HG02678 (cell line): ENCODE data around the gene ITIH4.

Experiments used
- ATAC-seq: cut with Tn5 transposase; IDR thresholded peaks from one replicate; pipeline ENCODE4 v1.9.1; 2021; ENCODE audit warnings: mild to moderate bottlenecking, moderate library complexity; ENCODE audit not compliant: unreplicated experiment

The ITIH4 gene

DNA sequence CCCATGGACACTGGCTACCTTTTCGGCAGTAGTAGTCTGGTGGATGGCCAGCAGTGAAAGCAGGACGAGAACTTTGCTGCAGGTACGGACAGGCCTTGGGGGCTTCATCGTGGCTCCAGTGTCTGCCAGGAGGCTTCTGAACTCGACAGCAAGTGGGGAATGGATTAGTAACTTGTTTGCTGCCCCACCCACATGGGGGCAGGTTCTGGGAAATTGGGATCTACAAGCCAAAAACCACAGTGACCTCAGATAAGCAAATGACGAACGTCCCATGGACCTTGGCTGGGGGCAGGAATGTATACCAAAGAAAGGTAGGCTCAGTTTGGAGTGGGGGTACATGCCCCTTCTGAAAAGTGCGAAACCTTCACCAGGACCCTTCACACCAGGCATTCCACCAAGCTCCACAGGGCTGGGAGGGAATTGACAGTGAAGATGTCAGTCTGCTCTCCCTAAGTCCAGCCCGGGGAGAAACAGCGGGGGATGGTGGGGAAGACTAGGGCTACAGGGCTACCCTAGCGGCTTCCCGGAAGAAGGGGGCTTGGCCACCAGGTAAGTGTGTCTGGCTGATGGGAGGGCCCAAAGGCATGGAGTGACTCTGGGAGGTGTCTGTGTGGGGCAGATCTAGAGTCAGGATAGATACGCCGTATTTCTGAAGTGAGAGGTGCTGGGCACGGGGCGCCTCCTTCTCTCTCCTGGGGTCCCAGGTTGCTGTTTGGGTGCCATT is at the start of gene ITIH4:
ITIH4 (minus strand) TSS at position 138 of the 724 bp plus-strand sequence; CDS start at position 108, 30 bp downstream.
- ATAC-seq: no peak

GRCh38 chr3:52880047-52880446 is 49.6 kb upstream of the ITIH4 start:
- ATAC-seq: peak; percentile 8

GRCh38 chr3:52879581-52879980 is 49.1 kb upstream of the ITIH4 start:
- no peak for ATAC-seq

DNA sequence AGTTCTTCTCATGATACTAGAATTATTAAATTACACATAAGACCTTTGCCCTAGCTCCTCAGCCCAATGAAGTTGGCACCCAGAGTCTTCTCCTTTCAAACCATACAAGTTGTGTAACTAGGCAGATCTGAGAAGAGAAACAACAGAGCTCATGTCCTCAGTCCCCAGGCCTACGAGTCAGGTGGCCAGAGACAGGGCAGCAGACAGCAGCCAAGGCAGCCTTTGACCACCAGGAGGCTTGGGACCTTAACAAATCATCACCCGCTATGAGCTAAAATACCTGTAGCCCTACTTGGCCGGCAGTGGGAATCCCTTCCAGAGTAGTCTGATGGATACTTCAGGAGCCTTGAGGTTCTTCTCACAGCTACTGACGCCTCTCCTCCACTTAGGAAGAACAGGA is 48.6 kb upstream of the ITIH4 start:
- ATAC-seq: no peak

DNA sequence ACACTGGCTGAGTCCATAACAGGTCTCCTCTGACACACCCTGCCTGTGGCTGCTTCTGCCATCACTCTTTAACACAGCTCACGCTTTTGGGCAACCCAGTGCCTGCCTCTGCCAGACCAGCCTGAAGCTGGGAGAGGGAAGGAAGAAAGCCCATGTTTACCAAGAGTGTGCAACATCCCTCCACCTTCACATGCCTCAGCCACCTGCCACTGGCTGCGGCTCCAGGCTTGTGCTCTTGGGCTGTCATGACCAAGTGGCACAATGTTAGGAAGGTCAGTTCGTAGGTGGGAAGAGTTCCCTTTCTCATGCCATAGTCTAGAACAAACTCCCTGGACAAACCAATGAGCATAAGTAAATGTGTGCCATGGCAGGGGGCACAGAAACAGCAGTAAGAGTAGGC is 46.6 kb upstream of the ITIH4 start:
- no peak for ATAC-seq

DNA sequence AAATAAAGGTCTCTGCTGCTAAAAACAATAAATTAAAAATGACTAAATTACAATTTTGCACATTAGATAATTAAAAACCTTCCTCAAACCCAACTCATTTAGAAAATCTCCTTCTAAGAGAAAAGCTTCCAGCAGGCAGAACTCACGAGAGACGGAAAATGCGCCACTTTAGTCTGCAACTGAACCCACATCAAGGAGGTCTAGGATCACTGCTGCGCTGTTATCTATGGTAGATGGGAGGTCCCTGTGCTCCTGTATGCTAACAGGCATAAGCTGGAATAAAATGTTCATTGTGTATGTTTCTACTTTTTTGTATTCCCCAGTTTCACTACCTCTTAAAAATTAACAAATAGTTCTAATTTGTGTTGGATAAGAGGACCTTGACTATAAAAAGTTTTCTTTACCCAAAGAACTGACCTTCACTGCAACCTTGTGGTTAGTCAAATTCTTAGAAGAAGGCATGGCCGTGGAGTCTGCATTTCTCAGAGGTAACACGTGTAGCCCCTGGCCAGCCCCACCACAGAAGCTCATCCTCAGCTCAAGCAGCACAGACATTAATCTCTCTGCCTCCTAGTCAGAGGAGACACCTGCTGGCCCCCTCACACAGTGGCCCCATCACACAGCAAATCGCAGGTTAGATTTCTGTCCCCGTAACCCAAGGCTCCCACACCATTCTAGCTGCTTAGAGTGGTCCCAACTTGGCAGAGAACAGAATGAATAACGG is 44.6 kb upstream of the ITIH4 start:
- no peak for ATAC-seq

DNA sequence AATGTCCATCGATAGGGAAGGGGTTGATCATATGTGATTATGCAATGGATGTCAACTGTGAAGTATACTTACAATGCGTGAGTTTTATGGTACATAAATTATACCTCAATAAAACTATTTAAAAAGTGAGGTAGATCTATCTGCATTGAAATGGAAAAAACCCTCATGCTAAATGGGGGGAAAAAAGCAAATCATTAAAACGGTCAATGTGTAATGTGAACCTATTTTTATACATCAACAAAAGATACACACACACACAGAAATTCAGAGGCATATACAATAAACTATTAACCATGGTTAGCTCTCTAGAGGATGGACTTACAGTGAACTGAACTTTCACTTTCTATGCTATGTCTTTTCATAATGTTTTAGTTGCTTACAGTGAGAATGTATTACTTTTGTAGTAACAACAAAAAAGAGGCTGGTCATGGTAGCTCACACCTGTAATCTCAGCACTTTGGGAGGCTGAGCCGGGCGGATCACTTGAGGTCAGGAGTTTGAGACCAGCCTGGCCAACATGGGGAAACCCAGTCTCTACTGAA is 43.8 kb upstream of the ITIH4 start:
- ATAC-seq: peak; percentile 44

DNA sequence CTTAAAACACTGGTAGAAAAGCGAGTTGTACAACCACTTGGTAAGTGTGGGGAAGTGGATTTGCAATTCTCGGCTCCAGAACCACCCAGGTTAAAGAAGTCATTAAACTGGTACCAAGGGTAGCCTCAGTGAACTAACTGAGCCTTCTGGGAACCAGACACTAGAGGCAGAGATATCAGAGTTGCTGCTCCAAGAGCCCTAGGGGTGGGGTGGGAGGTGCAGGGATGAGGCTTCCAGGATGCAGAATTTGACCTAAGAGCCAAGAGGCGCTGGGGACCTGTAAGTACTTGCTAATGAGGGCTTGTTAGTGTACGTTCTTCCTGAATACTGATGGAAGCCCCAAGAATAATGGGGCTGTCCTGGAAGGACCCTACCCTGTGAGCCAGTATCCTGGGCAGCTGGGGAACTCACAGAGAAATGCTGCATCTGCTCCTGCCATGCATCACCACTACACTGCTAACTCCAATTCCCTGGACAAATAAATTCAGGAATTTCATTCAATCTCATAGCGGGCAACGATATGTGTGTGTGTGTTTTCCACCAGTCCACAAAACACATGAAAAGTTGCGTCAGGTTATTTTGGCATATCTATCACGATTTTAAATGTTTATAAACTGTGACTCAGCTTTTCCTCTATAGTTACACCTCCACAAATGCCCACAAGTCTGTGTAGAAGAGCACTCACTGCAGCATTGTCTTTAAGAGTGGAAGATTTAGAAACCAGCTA is 43.1 kb upstream of the ITIH4 start:
- no peak for ATAC-seq

GRCh38 chr3:52872245-52872644 is 41.8 kb upstream of the ITIH4 start:
- ATAC-seq: no peak

DNA sequence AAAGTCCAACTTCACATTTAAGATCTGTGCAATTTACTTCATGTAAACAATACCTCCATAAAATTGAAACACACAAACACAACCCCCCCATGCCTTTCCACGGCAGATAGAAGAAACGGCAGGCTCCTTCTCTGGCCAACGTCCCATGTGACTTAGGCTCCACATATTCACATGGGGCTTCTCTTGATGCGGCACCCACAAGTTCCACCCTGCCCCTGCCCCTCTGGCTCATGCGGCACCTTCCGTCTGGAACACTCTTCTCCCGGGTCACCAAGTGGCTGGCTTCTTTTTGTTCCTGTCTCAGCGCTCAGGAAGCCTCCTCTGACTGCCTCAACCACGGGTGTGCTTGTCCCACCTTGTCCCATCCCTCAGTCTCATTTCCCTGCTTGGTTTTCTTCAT is 41.3 kb upstream of the ITIH4 start:
- no peak for ATAC-seq

GRCh38 chr3:52870471-52870870 is 40.0 kb upstream of the ITIH4 start:
- ATAC-seq: no peak

DNA sequence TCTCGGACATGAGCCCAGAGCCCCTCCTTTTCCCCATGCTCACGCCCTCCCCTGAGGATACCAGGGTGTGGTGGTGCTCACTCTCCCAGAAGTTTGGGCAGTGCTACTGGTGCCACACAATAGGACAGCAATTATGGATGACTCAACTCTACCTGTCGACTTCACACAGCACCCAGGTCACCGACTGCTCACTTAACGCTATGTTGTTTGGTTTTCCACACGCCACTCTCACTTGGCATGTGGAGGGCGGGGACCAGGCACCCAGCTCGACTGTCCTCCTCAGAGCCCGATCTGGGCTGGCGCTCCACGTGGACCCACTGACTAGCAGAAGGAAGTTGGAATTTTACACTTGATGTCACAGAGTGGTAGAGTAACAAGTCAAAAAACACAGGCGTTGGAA is 36.0 kb upstream of the ITIH4 start:
- no peak for ATAC-seq

DNA sequence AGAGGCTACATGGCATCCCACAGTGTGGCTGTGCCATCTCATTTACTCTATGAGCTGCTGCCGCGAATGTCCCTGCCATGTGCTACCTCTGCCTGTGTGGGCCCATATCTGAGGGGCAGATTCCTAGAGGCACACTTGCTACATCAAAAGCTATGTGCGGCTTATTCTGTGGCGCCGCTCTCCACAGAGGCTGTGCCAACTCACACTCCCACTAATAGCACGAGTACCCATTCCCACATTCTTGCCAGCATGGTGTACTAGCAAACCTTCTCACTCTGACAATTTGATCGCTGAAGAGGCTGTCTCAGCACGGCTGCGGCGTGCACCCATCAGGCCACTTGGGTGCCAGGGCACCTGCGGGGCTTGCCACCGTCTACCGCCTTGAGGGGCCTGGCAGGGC is 35.5 kb upstream of the ITIH4 start:
- no peak for ATAC-seq

DNA sequence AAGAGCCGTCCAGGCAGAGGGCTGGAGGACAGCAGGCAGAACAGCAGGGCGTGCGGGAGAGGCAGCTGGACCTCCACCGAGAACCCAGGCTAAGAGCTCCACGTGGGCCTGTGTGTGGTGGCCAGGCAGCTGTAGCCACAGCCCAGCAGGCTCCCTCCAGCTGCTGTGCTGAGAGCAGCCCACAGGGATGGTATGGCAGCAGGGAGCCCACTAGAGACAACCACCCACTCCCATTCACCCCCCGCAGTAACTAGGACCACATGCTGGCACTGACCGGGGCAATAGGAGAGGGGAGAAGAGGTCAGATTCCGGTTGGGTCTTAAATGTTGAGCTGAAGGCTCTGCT is 29.9 kb upstream of the ITIH4 start:
- ATAC-seq: no peak

DNA sequence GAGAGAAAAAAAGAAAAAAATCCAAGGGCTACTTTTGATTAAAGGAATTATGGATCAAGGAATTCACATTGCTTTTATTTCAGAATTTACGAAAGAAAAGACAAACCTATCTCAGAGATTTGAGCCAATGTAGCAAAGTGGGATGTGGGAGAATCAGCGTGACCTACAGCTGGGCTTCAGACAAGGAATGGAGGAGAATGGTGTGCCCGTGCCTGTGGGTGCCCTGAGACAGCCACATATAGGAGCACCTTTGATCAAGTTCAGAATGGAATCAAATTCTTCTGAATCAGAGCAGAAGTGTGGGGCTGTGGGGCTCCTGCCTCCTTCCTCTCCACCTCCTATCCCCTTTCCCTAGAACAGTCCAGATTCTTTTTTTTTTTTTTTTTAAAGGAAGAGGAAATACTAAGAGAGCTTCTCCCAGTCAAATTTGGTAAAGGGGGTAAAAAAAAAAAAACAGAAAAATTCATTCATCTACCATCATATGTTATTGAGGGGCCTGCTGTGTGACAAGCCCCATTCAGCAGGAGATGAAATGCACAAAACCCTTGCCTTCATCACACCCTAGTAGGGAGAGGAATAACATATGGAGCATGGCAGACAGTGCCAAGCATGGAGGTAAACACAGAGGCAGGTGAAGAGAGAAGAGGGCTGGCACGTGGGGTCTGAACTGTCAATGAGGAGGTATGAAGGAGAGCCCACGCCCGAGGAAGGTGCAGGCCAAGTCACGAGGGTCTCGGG is 29.4 kb upstream of the ITIH4 start:
- ATAC-seq: no peak

DNA sequence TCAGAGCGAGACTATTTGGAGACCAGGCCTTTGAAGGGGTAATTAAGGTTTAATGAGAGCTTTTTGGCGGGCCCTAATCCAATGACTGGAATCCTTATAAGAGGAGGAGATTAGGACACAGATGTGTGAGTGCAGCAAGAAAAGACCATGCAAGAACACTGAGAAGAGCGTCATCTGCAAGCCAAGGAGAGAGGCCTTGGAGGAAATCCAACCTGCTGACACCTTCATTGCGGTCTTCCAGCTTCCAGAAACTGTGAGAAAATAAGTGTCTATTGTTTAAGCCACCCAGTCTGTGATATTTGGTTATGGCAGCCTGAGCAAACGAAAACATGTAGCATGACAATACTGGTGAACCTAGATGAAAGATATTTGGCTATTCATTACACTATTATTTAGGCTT is 27.4 kb upstream of the ITIH4 start:
- no peak for ATAC-seq

GRCh38 chr3:52857133-52857532 is 26.7 kb upstream of the ITIH4 start:
- ATAC-seq: no peak

DNA sequence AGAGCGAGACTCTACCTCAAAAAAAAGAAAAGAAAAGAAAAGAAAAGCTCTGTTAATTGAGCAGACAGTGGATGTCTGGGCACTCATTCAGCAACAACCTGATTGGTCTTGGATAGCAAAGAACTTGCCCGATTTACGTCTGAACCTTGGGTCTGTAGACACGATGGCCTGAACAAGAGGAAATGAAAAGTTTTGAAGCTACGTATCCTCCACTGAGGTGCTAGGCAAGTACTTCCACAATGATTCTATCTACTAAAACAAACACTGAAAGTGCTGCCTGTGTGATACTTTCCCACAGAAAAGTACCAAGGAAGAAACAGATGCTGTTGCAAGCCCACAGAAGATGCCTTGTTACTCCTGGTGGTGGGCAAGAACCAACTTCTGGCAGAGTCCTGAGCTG is 26.2 kb upstream of the ITIH4 start:
- ATAC-seq: no peak

- ATAC-seq: no peak
These were observed 23.5 kb upstream of the ITIH4 start for GRCh38 chr3:52854013-52854412.

GRCh38 chr3:52852419-52852818 is 21.9 kb upstream of the ITIH4 start:
- no peak for ATAC-seq

GRCh38 chr3:52851348-52851747 is 20.9 kb upstream of the ITIH4 start:
- ATAC-seq: no peak
